Endothelial cell of umbilical vein (primary cell): ENCODE measurements around the gene NCR1. TPM values are rescaled to one million over a fixed set of nuclear protein-coding genes. Genes with fewer than 3 reads are reported as not detected.

Experiments used
- BruUV-seq: library from RNA; stranded (reverse); fragments of 400-500 nt; replicated peaks from 2 replicates; lab custom pipeline; 2021; lab: Mats Ljungman, UMichigan
- CTCF ChIA-PET: fragments of 300-600, 350-600 bp; sonication (Branson Sonifier 250); formaldehyde crosslinking; loops from one replicate; lab custom pipeline; 2021; ENCODE audit warnings: antibody characterized with exemption, inconsistent platforms; lab: Charles Lee
- POLR2A ChIA-PET: fragments of 300-600, 350-600 bp; sonication (Branson Sonifier 250); formaldehyde crosslinking; loops from one replicate; lab custom pipeline; 2021; ENCODE audit warnings: antibody characterized with exemption, inconsistent platforms; lab: Charles Lee
- DNase-seq: peaks from one replicate; pipeline ENCODE4 v3.0.0-alpha.2; 2011; ENCODE audit warnings: low read depth, low spot score
- FAIRE-seq: peaks from 2 replicates; lab custom pipeline; 2011; peaks lifted over from hg19 to GRCh38; lab: Jason Lieb, UNC
- H2AFZ ChIP-seq: 2 replicates; pipeline ENCODE4 v1.6.0; 2012; ENCODE audit warnings: low read depth, low read length, control low read depth, inconsistent platforms
- H3K27ac ChIP-seq: 2 replicates; pipeline ENCODE4 v1.5.1; 2011; ENCODE audit warnings: low read depth, mild to moderate bottlenecking, control low read depth, low read length, moderate library complexity; ENCODE audit not compliant: insufficient read depth
- H3K27me3 ChIP-seq, 2 experiments: 2 replicates each; pipeline versions ENCODE4 v1.6.0 to v1.6.1; 2011; ENCODE audit warnings: low read length in 2 of 2, mixed read lengths in 1 of 2; ENCODE audit not compliant: control insufficient read depth in 2 of 2, insufficient read depth in 2 of 2
- H3K36me3 ChIP-seq, 2 experiments: 2 replicates in 1 of 2; 3 replicates in 1 of 2; pipeline ENCODE4 v1.5.1; 2011; ENCODE audit warnings: low read length in 2 of 2, mild to moderate bottlenecking in 1 of 2, moderate library complexity in 1 of 2; ENCODE audit not compliant: control insufficient read depth in 2 of 2, insufficient read depth in 2 of 2; ENCODE audit errors: extremely low read depth in 1 of 2
- H3K4me1 ChIP-seq: 3 replicates; pipeline ENCODE4 v1.5.1; 2011; ENCODE audit warnings: mild to moderate bottlenecking, low read length; ENCODE audit not compliant: control insufficient read depth, insufficient read depth; ENCODE audit errors: extremely low read depth
- H3K4me2 ChIP-seq: 2 replicates; pipeline ENCODE4 v1.6.1; 2011; ENCODE audit warnings: low read length, control low read depth, mixed read lengths; ENCODE audit not compliant: insufficient read depth
- H3K4me3 ChIP-seq, 3 experiments: fragments of 200-600 bp in 1 of 3; sonication (generic), shearing (Covaris generic) in 1 of 3; replicated peaks in 1 of 3; 2 replicates each; pipeline ENCODE4 v1.5.1; 2011 to 2016; ENCODE audit warnings: control low read depth in 3 of 3, low read length in 3 of 3, mild to moderate bottlenecking in 2 of 3, inconsistent platforms in 1 of 3, low read depth in 1 of 3, moderate library complexity in 1 of 3; ENCODE audit not compliant: insufficient read depth in 1 of 3
- H3K79me2 ChIP-seq: 2 replicates; pipeline ENCODE4 v1.6.0; 2012; ENCODE audit warnings: low read length, inconsistent platforms; ENCODE audit not compliant: control insufficient read depth, insufficient read depth
- H3K9ac ChIP-seq: replicated peaks from 2 replicates; pipeline ENCODE3; 2011; ENCODE audit warnings: low read length, control low read depth; ENCODE audit not compliant: insufficient read depth; ENCODE audit errors: extremely low read depth
- H3K9me1 ChIP-seq: replicated peaks from 3 replicates; pipeline ENCODE4 v1.6.0; 2011; ENCODE audit warnings: mild to moderate bottlenecking, low read length; ENCODE audit not compliant: control insufficient read depth, insufficient read depth; ENCODE audit errors: extremely low read depth
- H3K9me3 ChIP-seq: replicated peaks from 2 replicates; pipeline ENCODE4 v1.5.1; 2012; ENCODE audit warnings: low read length, inconsistent platforms; ENCODE audit not compliant: control insufficient read depth, insufficient read depth
- H4K20me1 ChIP-seq: replicated peaks from 2 replicates; pipeline ENCODE3; 2011; ENCODE audit warnings: mild to moderate bottlenecking, low read length; ENCODE audit not compliant: control insufficient read depth, insufficient read depth; ENCODE audit errors: extremely low read depth
- CTCF ChIP-seq, 2 donors: IDR thresholded peaks; 1 replicate in 1 of 2; 2 replicates in 1 of 2; pipeline ENCODE4 v1.5.1; 2011; ENCODE audit warnings: low read length in 2 of 2, mild to moderate bottlenecking in 2 of 2, moderate library complexity in 2 of 2, control low read depth in 1 of 2, inconsistent platforms in 1 of 2, low read depth in 1 of 2; ENCODE audit not compliant: insufficient read depth in 1 of 2; ENCODE audit errors: extremely low read depth in 1 of 2
- EZH2 ChIP-seq: IDR thresholded peaks from 2 replicates; pipeline ENCODE4 v1.6.1; 2012; ENCODE audit warnings: borderline replicate concordance, low read depth, mild to moderate bottlenecking, moderate library complexity, low read length, inconsistent platforms; ENCODE audit not compliant: severe bottlenecking
- FOS ChIP-seq: IDR thresholded peaks from 2 replicates; pipeline ENCODE4 v1.6.1; 2011; ENCODE audit warnings: mild to moderate bottlenecking, low read length, moderate library complexity, borderline replicate concordance; ENCODE audit not compliant: insufficient read depth
- GATA2 ChIP-seq: IDR thresholded peaks from 2 replicates; pipeline ENCODE4 v1.7.0; 2011; ENCODE audit warnings: low read depth, mild to moderate bottlenecking, moderate library complexity, mixed read lengths, low read length; ENCODE audit not compliant: insufficient read length, insufficient read depth
- JUN ChIP-seq: IDR thresholded peaks from 2 replicates; pipeline ENCODE4 v1.6.1; 2011; ENCODE audit warnings: borderline replicate concordance, low read depth; ENCODE audit not compliant: insufficient read length, insufficient read depth
- MAX ChIP-seq: IDR thresholded peaks from 2 replicates; pipeline ENCODE4 v1.6.1; 2011; ENCODE audit not compliant: insufficient read depth, insufficient read length
- MYC ChIP-seq: IDR thresholded peaks from one replicate; pipeline ENCODE4 v1.6.1; 2011; ENCODE audit warnings: mild to moderate bottlenecking, low read depth, low read length
- POLR2A ChIP-seq: IDR thresholded peaks from 2 replicates; pipeline ENCODE4 v1.6.1; 2012; ENCODE audit warnings: low read depth, mild to moderate bottlenecking, control low read depth, low read length
- POLR2AphosphoS5 ChIP-seq: IDR thresholded peaks from 2 replicates; pipeline ENCODE4 v1.6.1; 2012; ENCODE audit warnings: low read depth, mild to moderate bottlenecking, control low read depth, low read length, moderate library complexity; ENCODE audit not compliant: insufficient read depth
- dilution Hi-C: fragments of 300-500 bp; cut with MboI; formaldehyde crosslinking; loops from one replicate; pipeline ENCODE4 v1.15.0; 2019; ENCODE audit warnings: low sequenced_read_pairs; ENCODE audit not compliant: extremely low pct_ligation_motif_present
- intact Hi-C: fragments of 100-400 bp; cut with micrococcal nuclease; formaldehyde crosslinking; loops from one replicate; pipeline ENCODE4 v1.10.0; 2022
- polyA plus RNA-seq, 4 experiments: library from polyadenylated mRNA; depleted of rRNA in 3 of 4; stranded (reverse) in 3 of 4; unstranded in 1 of 4; fragments of >200 nt; gene quantifications; 2 replicates each; pipeline versions ENCODE4 v1.2.1 to v1.2.3, GENCODE V29; 2011 to 2012; ENCODE audit warnings: missing spikeins in 1 of 4
- total RNA-seq: library from RNA; stranded (reverse); gene quantifications from 2 replicates; pipeline ENCODE4 v1.2.3, GENCODE V29; 2021

The NCR1 gene
- total and polyA plus RNA-seq, 2 donors (not counting 3 experiments of a cell fraction or from before 2014, with no cell fraction given): 0.44 to 0.76 TPM

DNA sequence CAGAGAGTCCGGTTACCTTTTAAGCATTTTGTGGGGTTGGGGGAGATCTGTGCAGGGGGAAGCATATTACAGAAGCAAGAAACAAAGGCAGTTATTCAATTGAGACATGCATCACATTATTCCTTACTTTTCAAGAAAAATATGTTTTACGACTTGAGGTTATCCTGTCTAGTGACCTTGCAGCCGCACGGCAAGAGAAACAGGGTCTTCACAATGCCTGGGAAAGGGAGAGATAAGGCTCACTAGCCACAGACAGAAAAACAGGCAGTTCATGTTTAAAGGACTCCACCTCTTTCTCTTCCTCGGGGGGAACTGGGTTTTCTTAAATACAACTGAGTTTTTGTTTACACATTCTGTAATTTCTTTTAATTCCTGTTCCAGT, 536 bp upstream of the NCR1 start:
- no peaks in the 10 kb centered on the region for H4K20me1 ChIP-seq
- intact Hi-C loops: no loop called here
- CTCF ChIA-PET: interaction anchor here (1.1 kb wide), 1 partner anchor 24 kb away, joined by 3 read pairs; no protein-coding TSS in a partner anchor
- H3K9ac ChIP-seq: no peak overlapping the region
- dilution Hi-C loops: no loop called here
- peak; percentile 77 for DNase-seq
- no peaks in the 10 kb centered on the region for H3K79me2 ChIP-seq
- no peak for FAIRE-seq
- H3K27me3 ChIP-seq: no peaks in the 10 kb centered on the region
- H3K4me1 ChIP-seq: no peaks in the 10 kb centered on the region
- POLR2A ChIA-PET: no interaction called here
- no peaks in the 10 kb centered on the region for H3K36me3 ChIP-seq
- H3K9me1 ChIP-seq: no peaks in the 10 kb centered on the region
- H3K4me3 ChIP-seq: no peak overlapping the region
- no peak overlapping the region for H2AFZ ChIP-seq
- H3K27ac ChIP-seq: no peak overlapping the region
- H3K9me3 ChIP-seq: no peaks in the 10 kb centered on the region
- TF ChIP-seq MYC (no peak), CTCF (IDR thresholded peaks at IDR 0.05; ENCODE audit: extremely low read depth in 1 of 2, insufficient read depth in 1 of 2, low read depth in 1 of 2, low read length in 2 of 2) (no peak), JUN (no peak), POLR2A (no peak), POLR2AphosphoS5 (no peak), EZH2 (no peak), GATA2 (no peak), FOS (no peak), MAX (no peak)
- no TSS peak for BruUV-seq
- no peak overlapping the region for H3K4me2 ChIP-seq
